GM12892 (cell line): ENCODE data around the gene ALS2.

ENCODE experiments used
- POLR2A ChIP-seq: IDR thresholded peaks from 2 replicates; pipeline ENCODE4 v1.6.1; 2011; ENCODE audit warnings: low read depth, low read length, control low read depth
- POLR2AphosphoS5 ChIP-seq: IDR thresholded peaks from 2 replicates; pipeline ENCODE4 v1.6.1; 2011; ENCODE audit warnings: low read depth, low read length, control low read depth
- TAF1 ChIP-seq: IDR thresholded peaks from 2 replicates; pipeline ENCODE4 v1.6.1; 2011; ENCODE audit warnings: low read depth, mild to moderate bottlenecking, control low read depth, low read length, borderline replicate concordance

- TF ChIP-seq POLR2A (no peak), TAF1 (no peak), POLR2AphosphoS5 (no peak)
Observed at GRCh38 chr2:201769666-201770373, 10.9 kb downstream of the ALS2 start.
